ENCODE data around the gene MGAT4B. TPM values are rescaled to one million over a fixed set of nuclear protein-coding genes. Genes with fewer than 3 reads are reported as not detected.
A peak's percentile ranks its signal among the peaks of the same experiment; 100 is the strongest.

Gene MGAT4B
- total RNA-seq, 1 donor from 2014 or later, result 278 TPM

- DNase-seq (ENCODE audit: low read depth), result no peak
- H3K4me3 ChIP-seq (ENCODE audit: low read depth, low read length), result peak within 1 kb of the TSS; percentile 84
- TF ChIP-seq, protein P1, sequence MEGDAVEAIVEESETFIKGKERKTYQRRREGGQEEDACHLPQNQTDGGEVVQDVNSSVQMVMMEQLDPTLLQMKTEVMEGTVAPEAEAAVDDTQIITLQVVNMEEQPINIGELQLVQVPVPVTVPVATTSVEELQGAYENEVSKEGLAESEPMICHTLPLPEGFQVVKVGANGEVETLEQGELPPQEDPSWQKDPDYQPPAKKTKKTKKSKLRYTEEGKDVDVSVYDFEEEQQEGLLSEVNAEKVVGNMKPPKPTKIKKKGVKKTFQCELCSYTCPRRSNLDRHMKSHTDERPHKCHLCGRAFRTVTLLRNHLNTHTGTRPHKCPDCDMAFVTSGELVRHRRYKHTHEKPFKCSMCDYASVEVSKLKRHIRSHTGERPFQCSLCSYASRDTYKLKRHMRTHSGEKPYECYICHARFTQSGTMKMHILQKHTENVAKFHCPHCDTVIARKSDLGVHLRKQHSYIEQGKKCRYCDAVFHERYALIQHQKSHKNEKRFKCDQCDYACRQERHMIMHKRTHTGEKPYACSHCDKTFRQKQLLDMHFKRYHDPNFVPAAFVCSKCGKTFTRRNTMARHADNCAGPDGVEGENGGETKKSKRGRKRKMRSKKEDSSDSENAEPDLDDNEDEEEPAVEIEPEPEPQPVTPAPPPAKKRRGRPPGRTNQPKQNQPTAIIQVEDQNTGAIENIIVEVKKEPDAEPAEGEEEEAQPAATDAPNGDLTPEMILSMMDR (conservative IDR thresholded peaks at IDR 0.05; ENCODE audit: low read depth, low read length), result no peak
Measured at GRCh38 chr5:179820483-179821297, 14.0 kb upstream of the MGAT4B start, which contains the start of gene SQSTM1. SQSTM1 (plus strand) TSS chr5:179820905; CDS start chr5:179820937, 32 bp downstream.

- TF ChIP-seq, protein P1 (conservative IDR thresholded peaks at IDR 0.05; ENCODE audit: low read depth, low read length), result no peak
- H3K4me3 ChIP-seq (ENCODE audit: low read depth, low read length), result peak overlapping the region; percentile 84
- no peak for DNase-seq (ENCODE audit: low read depth)
Measured at GRCh38 chr5:179820127-179820482, 13.4 kb upstream of the MGAT4B start.

- TF ChIP-seq, protein P1 (conservative IDR thresholded peaks at IDR 0.05; ENCODE audit: low read depth, low read length), result no peak
- no peak for DNase-seq (ENCODE audit: low read depth)
- peak overlapping the region; percentile 84 for H3K4me3 ChIP-seq (ENCODE audit: low read depth, low read length)
Measured at GRCh38 chr5:179819296-179820126, 12.8 kb upstream of the MGAT4B start.

DNA sequence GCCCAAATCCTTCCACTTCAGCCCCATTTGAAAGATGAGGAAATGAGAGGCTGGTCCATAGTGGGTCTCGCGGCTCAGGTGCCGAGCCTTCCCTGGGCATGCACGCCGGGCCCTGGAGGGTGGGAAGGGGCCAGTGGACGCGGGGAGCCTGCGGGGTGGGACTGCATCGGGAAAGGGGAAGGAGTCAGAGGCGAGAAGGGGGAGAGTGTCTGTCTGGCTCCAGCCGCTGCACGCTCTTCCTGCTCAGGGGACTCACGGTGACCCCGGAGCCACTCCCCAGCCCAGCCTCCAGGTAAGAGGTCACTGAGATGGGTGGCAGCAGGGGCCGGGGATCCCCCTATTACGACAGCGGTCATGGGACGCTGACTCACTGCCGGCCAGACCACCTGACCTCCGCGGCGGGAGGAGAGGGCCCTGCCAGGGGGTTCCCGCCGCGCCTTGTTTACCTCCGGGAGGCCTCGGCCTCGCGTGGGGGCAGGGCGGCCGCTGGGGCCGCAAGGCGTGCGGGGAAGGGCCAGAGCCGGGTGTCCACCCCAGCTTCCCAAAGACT lies 12.2 kb upstream of the MGAT4B start:
- TF ChIP-seq, protein P1 (conservative IDR thresholded peaks at IDR 0.05; ENCODE audit: low read depth, low read length), result no peak
- peak overlapping the region; percentile 28 for H3K4me3 ChIP-seq (ENCODE audit: low read depth, low read length)
- DNase-seq (ENCODE audit: low read depth), result peak; percentile 74

- TF ChIP-seq, protein P1 (conservative IDR thresholded peaks at IDR 0.05; ENCODE audit: low read depth, low read length), result no peak
- no peak for DNase-seq (ENCODE audit: low read depth)
- peak overlapping the region; percentile 28 for H3K4me3 ChIP-seq (ENCODE audit: low read depth, low read length)
Measured at GRCh38 chr5:179817890-179818745, 11.5 kb upstream of the MGAT4B start.

DNA sequence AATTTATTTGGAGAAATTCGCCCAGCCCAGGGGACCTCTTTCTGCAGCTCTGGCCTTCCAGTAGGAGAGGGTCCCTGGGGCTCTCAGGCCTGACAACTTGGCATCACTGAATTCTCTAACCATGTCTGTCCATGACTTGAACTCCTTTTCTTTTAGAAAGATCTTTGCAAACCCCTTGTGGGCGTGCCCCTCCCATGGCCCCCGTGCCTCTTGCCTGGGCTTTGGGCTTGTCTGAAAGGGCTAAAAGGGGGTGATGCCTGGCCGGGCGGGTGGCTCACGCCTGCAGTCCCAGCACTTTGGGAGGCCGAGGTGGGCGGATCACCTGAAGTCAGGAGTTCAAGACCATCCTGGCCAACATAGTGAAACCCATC lies 10.8 kb upstream of the MGAT4B start:
- TF ChIP-seq, protein P1 (conservative IDR thresholded peaks at IDR 0.05; ENCODE audit: low read depth, low read length), result no peak
- DNase-seq (ENCODE audit: low read depth), result no peak
- H3K4me3 ChIP-seq (ENCODE audit: low read depth, low read length), result peak overlapping the region; percentile 43
